Body of pancreas (tissue), 4 donors: ENCODE data around the gene CHAC1. TPM values are rescaled to one million over a fixed set of nuclear protein-coding genes. Genes with fewer than 3 reads are reported as not detected.

Source experiments
- ATAC-seq: fragments of 150-250 bp; one replicate; pipeline ENCODE4 v1.9.1; 2016
- DNase-seq, 4 donors: peaks; one replicate each; pipeline ENCODE4 v3.0.0-alpha.2; 2019
- H3K27ac ChIP-seq, 4 donors: fragments of 200-600 bp; sonication (generic); 1 replicate in 3 of 4; 2 replicates in 1 of 4; pipeline versions ENCODE4 v1.5.1 to v1.6.1; 2016 to 2019; ENCODE audit warnings: mild to moderate bottlenecking in 1 of 4, mixed read lengths in 1 of 4, moderate library complexity in 1 of 4
- H3K27me3 ChIP-seq, 2 donors: fragments of 200-600 bp; sonication (generic); one replicate each; pipeline ENCODE4 v1.6.0; 2016; ENCODE audit warnings: mild to moderate bottlenecking in 1 of 2
- H3K36me3 ChIP-seq, 2 donors: fragments of 200-600 bp; sonication (generic); replicated peaks in 1 of 2; 2 replicates each; pipeline ENCODE4 v1.5.1; 2016; ENCODE audit warnings: low read depth in 2 of 2; ENCODE audit not compliant: insufficient read depth in 1 of 2
- H3K4me1 ChIP-seq: fragments of 200-600 bp; sonication (generic); one replicate; pipeline ENCODE4 v1.6.0; 2016
- H3K4me3 ChIP-seq, 2 donors: fragments of 200-600 bp; sonication (generic); 1 replicate in 1 of 2; 2 replicates in 1 of 2; pipeline ENCODE4 v1.5.1; 2016 to 2019
- H3K9me3 ChIP-seq, 3 donors: fragments of 200-600 bp; sonication (generic); 1 replicate in 2 of 3; 2 replicates in 1 of 3; pipeline ENCODE4 v1.5.1; 2016
- CTCF ChIP-seq, 7 experiments: fragments of 450-650 bp in 4 of 7; fragments of 200-600 bp in 3 of 7; sonication (generic) in 3 of 7; IDR thresholded peaks; one replicate each; pipeline ENCODE4 v1.5.1; 2016 to 2019; ENCODE audit warnings: antibody characterized with exemption in 7 of 7
- POLR2A ChIP-seq, 3 donors: fragments of 450-650 bp; IDR thresholded peaks; one replicate each; pipeline ENCODE4 v1.6.1; 2016; ENCODE audit warnings: antibody characterized with exemption in 3 of 3, mild to moderate bottlenecking in 2 of 3
- WGBS, 2 donors: methylation state at CpG; one replicate each; pipeline ENCODE4 v1.1.5; 2017; 5-methylcytosine and 5-hydroxymethylcytosine counted together
- intact Hi-C: fragments of 100-400 bp; cut with DNase I; formaldehyde crosslinking; loops from one replicate; pipeline ENCODE4 v1.15.1; 2023
- total RNA-seq, 2 donors: library from RNA; depleted of rRNA; stranded (reverse); fragments of >200 nt; gene quantifications; one replicate each; pipeline ENCODE4 v1.1.0, GENCODE V29; 2016

The CHAC1 gene
- total RNA-seq, 2 donors from 2014 or later: 4.0 to 4.7 TPM

GRCh38 chr15:40926659-40927494 lies 26.4 kb upstream of the CHAC1 start:
- WGBS, 2 donors: 21 to 47% methylated on average over 23 to 24 of the region's 33 CpGs
- peaks cover 0 to 35% of the 10 kb centered on the region in 2 donors for H3K27me3 ChIP-seq

GRCh38 chr15:40927495-40927872 lies 25.8 kb upstream of the CHAC1 start:
- Histone ChIP-seq H3K36me3 (no peaks in the 10 kb centered on the region), H3K27me3 (peaks cover 0 to 35% of the 10 kb centered on the region in 2 donors), H3K4me3 (no peak overlapping the region), H3K4me1 (peaks cover 62% of the 10 kb centered on the region), H3K27ac (no peak overlapping the region), H3K9me3 (no peaks in the 10 kb centered on the region)
- WGBS, 2 donors: 11 to 17% methylated on average over 18 to 22 of the region's 24 CpGs
- no peak for ATAC-seq
- DNase-seq: no peak
- TF ChIP-seq POLR2A (IDR thresholded peaks at IDR 0.05): no peak
- no peak for TF ChIP-seq CTCF (IDR thresholded peaks at IDR 0.05)
- intact Hi-C loops: no loop called here

More at GRCh38 chr15:40926659-40927494, 26.4 kb upstream of the CHAC1 start:
- Histone ChIP-seq H3K36me3 (no peaks in the 10 kb centered on the region), H3K27ac (no peak overlapping the region), H3K4me3 (no peak overlapping the region), H3K4me1 (peaks cover 57% of the 10 kb centered on the region), H3K9me3 (no peaks in the 10 kb centered on the region)
- DNase-seq (no peak), ATAC-seq (no peak)
- intact Hi-C loops: no loop called here
- no peak for TF ChIP-seq CTCF (IDR thresholded peaks at IDR 0.05)
- TF ChIP-seq POLR2A (IDR thresholded peaks at IDR 0.05): no peak

GRCh38 chr15:40927873-40928806 lies 25.1 kb upstream of the CHAC1 start:
- H3K9me3 ChIP-seq: no peaks in the 10 kb centered on the region
- no peaks in the 10 kb centered on the region for H3K36me3 ChIP-seq
- peaks cover 67% of the 10 kb centered on the region for H3K4me1 ChIP-seq
- H3K4me3 ChIP-seq: no peak overlapping the region
- H3K27me3 ChIP-seq: peaks cover 0 to 35% of the 10 kb centered on the region in 2 donors
- peak in 1 of 4 donors; percentile 40 for DNase-seq
- ATAC-seq: no peak
- H3K27ac ChIP-seq: no peak overlapping the region
- intact Hi-C loops: no loop called here
- 1 to 2% methylated on average over 31 to 55 of the region's 68 CpGs for WGBS, 2 donors
- TF ChIP-seq POLR2A (IDR thresholded peaks at IDR 0.05): no peak
- TF ChIP-seq CTCF (IDR thresholded peaks at IDR 0.05): no peak

- no peaks in the 10 kb centered on the region for H3K9me3 ChIP-seq
- H3K27ac ChIP-seq: no peak within 1 kb of the TSS
- intact Hi-C loops: no loop called here
- H3K36me3 ChIP-seq: no peaks in the 10 kb centered on the region
- peak; percentile 35 to 74 (median 70) for TF ChIP-seq POLR2A (IDR thresholded peaks at IDR 0.05)
- no peak for TF ChIP-seq CTCF (IDR thresholded peaks at IDR 0.05)
- peak; percentile 38 to 69 (median 66) for DNase-seq
- peaks cover 67% of the 10 kb centered on the region for H3K4me1 ChIP-seq
- ATAC-seq: peak; percentile 36
- 1 to 2% methylated on average over 19 to 71 of the region's 71 CpGs for WGBS, 2 donors
- peak within 1 kb of the TSS in 1 of 2 donors; percentile 16 for H3K4me3 ChIP-seq
- peaks cover 0 to 35% of the 10 kb centered on the region in 2 donors for H3K27me3 ChIP-seq
Measured at GRCh38 chr15:40928821-40929659, 24.2 kb upstream of the CHAC1 start, which contains the start of gene DLL4. Gene DLL4, plus strand, starts transcription at chr15:40929340. Its CDS starts 329 bp downstream, at chr15:40929669.
